SK-N-SH (cell line): ENCODE measurements around the gene CPTP. TPM values are rescaled to one million over a fixed set of nuclear protein-coding genes. Genes with fewer than 3 reads are reported as not detected.

Experiments
- CTCF ChIA-PET: fragments of 300-600, 350-600 bp; formaldehyde crosslinking; extraction: SDS; loops from one replicate; lab custom pipeline; 2021; lab: Yijun Ruan, JAX
- POLR2A ChIA-PET: fragments of 350-600 bp; sonication (Branson Sonifier 250); formaldehyde crosslinking; extraction: SDS; loops from one replicate; lab custom pipeline; 2020; ENCODE audit warnings: antibody characterized with exemption, inconsistent platforms; lab: Yijun Ruan, JAX
- DNase-seq: peaks from one replicate; pipeline ENCODE4 v3.0.0; 2012
- H2AFZ ChIP-seq: fragments of 200-600 bp; sonication (generic); 2 replicates; pipeline ENCODE4 v1.8.1; 2016; ENCODE audit warnings: antibody characterized with exemption, mild to moderate bottlenecking, low read depth
- H3F3A ChIP-seq: fragments of 200-600 bp; sonication (generic); replicated peaks from 2 replicates; pipeline ENCODE3; 2016; ENCODE audit warnings: antibody characterized with exemption, mild to moderate bottlenecking; ENCODE audit not compliant: insufficient read depth
- H3K27ac ChIP-seq, 2 experiments: fragments of 200-500 bp in 1 of 2; fragments of 200-600 bp in 1 of 2; sonication (Bioruptor generic) in 1 of 2; sonication (generic), shearing (Covaris generic) in 1 of 2; 2 replicates each; pipeline versions ENCODE4 v1.5.1 to v1.6.1; 2014 to 2016; ENCODE audit warnings: low read depth in 2 of 2, inconsistent platforms in 1 of 2, low read length in 1 of 2, mild to moderate bottlenecking in 1 of 2, mixed read lengths in 1 of 2
- H3K27me3 ChIP-seq: fragments of 200-600 bp; sonication (generic), shearing (Covaris generic); 2 replicates; pipeline ENCODE4 v1.6.1; 2016; ENCODE audit warnings: mixed run types; ENCODE audit not compliant: insufficient read depth
- H3K36me3 ChIP-seq, 2 experiments: fragments of 200-500 bp in 1 of 2; fragments of 200-600 bp in 1 of 2; sonication (Bioruptor generic) in 1 of 2; sonication (generic) in 1 of 2; replicated peaks in 1 of 2; 2 replicates each; pipeline versions ENCODE3 to v1.5.1; 2014 to 2016; ENCODE audit warnings: low read length in 1 of 2, mild to moderate bottlenecking in 1 of 2; ENCODE audit not compliant: insufficient read depth in 2 of 2, control insufficient read depth in 1 of 2
- H3K4me1 ChIP-seq, 2 experiments: fragments of 200-500 bp in 1 of 2; fragments of 200-600 bp in 1 of 2; sonication (Bioruptor generic) in 1 of 2; sonication (generic), shearing (Covaris generic) in 1 of 2; 2 replicates each; pipeline versions ENCODE4 v1.5.1 to v1.6.1; 2014 to 2016; ENCODE audit warnings: low read depth in 1 of 2, low read length in 1 of 2, mixed run types in 1 of 2; ENCODE audit not compliant: insufficient read depth in 2 of 2, control insufficient read depth in 1 of 2
- H3K4me2 ChIP-seq: fragments of 200-600 bp; sonication (generic), shearing (Covaris generic); 2 replicates; pipeline ENCODE4 v1.6.1; 2017; ENCODE audit warnings: mixed run types
- H3K4me3 ChIP-seq, 2 experiments: fragments of 200-500 bp in 1 of 2; fragments of 200-600 bp in 1 of 2; sonication (Bioruptor generic) in 1 of 2; sonication (generic), shearing (Covaris generic) in 1 of 2; 2 replicates each; pipeline versions ENCODE4 v1.5.1 to v1.8.1; 2014 to 2016; ENCODE audit warnings: low read depth in 2 of 2, inconsistent platforms in 1 of 2, low read length in 1 of 2, mild to moderate bottlenecking in 1 of 2, mixed read lengths in 1 of 2, moderate library complexity in 1 of 2
- H3K79me2 ChIP-seq: fragments of 200-600 bp; sonication (generic); 2 replicates; pipeline ENCODE4 v1.8.1; 2017; ENCODE audit warnings: mild to moderate bottlenecking; ENCODE audit not compliant: insufficient read depth
- H3K9ac ChIP-seq: fragments of 200-600 bp; sonication (generic); 2 replicates; pipeline ENCODE4 v1.6.1; 2017; ENCODE audit warnings: mixed run types
- H3K9me2 ChIP-seq: fragments of 200-600 bp; sonication (generic); 2 replicates; pipeline ENCODE4 v1.6.1; 2017; ENCODE audit warnings: mixed run types
- H3K9me3 ChIP-seq: fragments of 200-600 bp; sonication (generic); 2 replicates; pipeline ENCODE4 v1.6.1; 2017; ENCODE audit warnings: mixed run types, mild to moderate bottlenecking, moderate library complexity
- H4K20me1 ChIP-seq: fragments of 200-600 bp; sonication (generic); 2 replicates; pipeline ENCODE4 v1.6.1; 2017; ENCODE audit warnings: mild to moderate bottlenecking, mixed run types; ENCODE audit not compliant: insufficient read depth
- CTCF ChIP-seq: fragments of 200-600 bp; sonication (generic); IDR thresholded peaks from 2 replicates; pipeline ENCODE4 v1.6.1; 2017; ENCODE audit warnings: antibody characterized with exemption, mild to moderate bottlenecking, moderate library complexity
- ELF1 ChIP-seq: IDR thresholded peaks from 2 replicates; pipeline ENCODE4 v1.4.0; 2012
- EZH2phosphoT487 ChIP-seq: fragments of 200-600 bp; sonication (generic); IDR thresholded peaks from 2 replicates; pipeline ENCODE4 v1.6.1; 2017; ENCODE audit warnings: low read depth, mixed run types, mild to moderate bottlenecking, antibody characterized with exemption, moderate library complexity, borderline replicate concordance
- FOXM1 ChIP-seq: IDR thresholded peaks from 2 replicates; pipeline ENCODE4 v1.4.0; 2012; ENCODE audit warnings: low read depth, mild to moderate bottlenecking
- IRF3 ChIP-seq: fragments of 150-350 bp; IDR thresholded peaks from 2 replicates; pipeline ENCODE4 v1.6.1; 2016; ENCODE audit warnings: mild to moderate bottlenecking, low read depth, low read length
- MEF2A ChIP-seq: IDR thresholded peaks from 2 replicates; pipeline ENCODE4 v1.4.0; 2012; ENCODE audit warnings: low read depth, borderline replicate concordance
- MXI1 ChIP-seq: IDR thresholded peaks from 2 replicates; pipeline ENCODE4 v1.6.1; 2012; ENCODE audit warnings: mild to moderate bottlenecking, low read depth, low read length, improper control_type of control experiment
- NRF1 ChIP-seq: IDR thresholded peaks from 2 replicates; pipeline ENCODE4 v1.6.1; 2012; ENCODE audit warnings: low read depth, mild to moderate bottlenecking, low read length
- POLR2AphosphoS5 ChIP-seq: IDR thresholded peaks from 2 replicates; pipeline ENCODE4 v1.6.1; 2012; ENCODE audit warnings: low read depth, low read length
- RAD21 ChIP-seq: IDR thresholded peaks from 2 replicates; pipeline ENCODE4 v1.6.1; 2012; ENCODE audit warnings: mild to moderate bottlenecking, low read length
- RFX5 ChIP-seq: IDR thresholded peaks from 2 replicates; pipeline ENCODE4 v1.6.1; 2012; ENCODE audit warnings: mild to moderate bottlenecking, improper control_type of control experiment, low read length
- SIN3A ChIP-seq: IDR thresholded peaks from 2 replicates; pipeline ENCODE4 v1.6.1; 2012; ENCODE audit warnings: low read depth, mild to moderate bottlenecking, low read length, moderate library complexity, borderline replicate concordance
- TCF12 ChIP-seq: IDR thresholded peaks from 2 replicates; pipeline ENCODE4 v1.4.0; 2012
- TEAD4 ChIP-seq: IDR thresholded peaks from 2 replicates; pipeline ENCODE4 v1.4.0; 2012; ENCODE audit warnings: mild to moderate bottlenecking, borderline replicate concordance; ENCODE audit not compliant: insufficient read depth
- YY1 ChIP-seq: IDR thresholded peaks from 2 replicates; pipeline ENCODE4 v1.4.0; 2012; ENCODE audit warnings: low read depth, mild to moderate bottlenecking
- WGBS: methylation state at CpG from one replicate; pipeline ENCODE4 v1.1.6; 2017; ENCODE audit warnings: low lambda C conversion rate; 5-methylcytosine and 5-hydroxymethylcytosine counted together
- polyA plus RNA-seq, 3 experiments: library from polyadenylated mRNA; depleted of rRNA; stranded (reverse); fragments of >200 nt; gene quantifications; 2 replicates each; pipeline ENCODE4 v1.2.3, GENCODE V29; 2012
- TF ChIP-seq, protein P1 (sequence below): IDR thresholded peaks from 2 replicates; pipeline ENCODE4 v1.4.0; 2012; ENCODE audit warnings: low read depth, borderline replicate concordance

Gene CPTP
- polyA plus RNA-seq, 1 of the 3 experiments (the other 2 are of a cell fraction): 13.4 TPM

- Histone ChIP-seq H3K9me3 (no peaks in the 10 kb centered on the region), H3K4me1 (peaks cover 20 to 52% of the 10 kb centered on the region in 2 experiments; a peak in 3 of 4 replicates), H3K4me3 (no peak within 1 kb of the TSS), H3K4me2 (peak within 1 kb of the TSS; percentile 70; the same call in 1 of the 2 replicates), H3K9me2 (no peaks in the 10 kb centered on the region), H3K27me3 (no peaks in the 10 kb centered on the region), H3K9ac (peak within 1 kb of the TSS; percentile 67; the same call in 1 of the 2 replicates), H3K27ac (peak within 1 kb of the TSS; percentile 88 to 98), H4K20me1 (no peaks in the 10 kb centered on the region), H3F3A (peaks cover 7% of the 10 kb centered on the region), H3K36me3 (no peaks in the 10 kb centered on the region), H2AFZ (0 out of 2 replicates have a peak within 1 kb of the TSS, but pooled peaks have one; percentile 41), H3K79me2 (no peaks in the 10 kb centered on the region)
- ChIA-PET CTCF (interaction anchor here (0.8 to 3.6 kb wide), 2 partner anchors 12 kb away, joined by 4 to 37 read pairs; no protein-coding TSS in a partner anchor), POLR2A (interaction anchor here (1.0 to 1.6 kb wide), 2 partner anchors 11 to 17 kb away, joined by 3 to 6 read pairs; partner anchors contain the start of gene AURKAIP1)
- no peak for DNase-seq
- WGBS: 86% methylated on average over 25 of the region's 29 CpGs
- TF ChIP-seq TCF12: no peak
- TF ChIP-seq MXI1: no peak
- no peak for TF ChIP-seq RAD21
- no peak for TF ChIP-seq MEF2A
- no peak for TF ChIP-seq YY1
- TF ChIP-seq NRF1: no peak
- TF ChIP-seq SIN3A: no peak
- no peak for TF ChIP-seq CTCF
- no peak for TF ChIP-seq POLR2AphosphoS5
- no peak for TF ChIP-seq IRF3
- no peak for TF ChIP-seq FOXM1
- no peak for TF ChIP-seq ELF1
- TF ChIP-seq, protein P1, sequence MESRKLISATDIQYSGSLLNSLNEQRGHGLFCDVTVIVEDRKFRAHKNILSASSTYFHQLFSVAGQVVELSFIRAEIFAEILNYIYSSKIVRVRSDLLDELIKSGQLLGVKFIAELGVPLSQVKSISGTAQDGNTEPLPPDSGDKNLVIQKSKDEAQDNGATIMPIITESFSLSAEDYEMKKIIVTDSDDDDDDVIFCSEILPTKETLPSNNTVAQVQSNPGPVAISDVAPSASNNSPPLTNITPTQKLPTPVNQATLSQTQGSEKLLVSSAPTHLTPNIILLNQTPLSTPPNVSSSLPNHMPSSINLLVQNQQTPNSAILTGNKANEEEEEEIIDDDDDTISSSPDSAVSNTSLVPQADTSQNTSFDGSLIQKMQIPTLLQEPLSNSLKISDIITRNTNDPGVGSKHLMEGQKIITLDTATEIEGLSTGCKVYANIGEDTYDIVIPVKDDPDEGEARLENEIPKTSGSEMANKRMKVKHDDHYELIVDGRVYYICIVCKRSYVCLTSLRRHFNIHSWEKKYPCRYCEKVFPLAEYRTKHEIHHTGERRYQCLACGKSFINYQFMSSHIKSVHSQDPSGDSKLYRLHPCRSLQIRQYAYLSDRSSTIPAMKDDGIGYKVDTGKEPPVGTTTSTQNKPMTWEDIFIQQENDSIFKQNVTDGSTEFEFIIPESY: no peak
- no peak for TF ChIP-seq EZH2phosphoT487
- no peak for TF ChIP-seq RFX5
- TF ChIP-seq TEAD4: no peak
Measured at GRCh38 chr1:1358433-1359271, 34.0 kb downstream of the CPTP start, which contains the start of gene MXRA8. TSS of gene MXRA8 (minus strand) at chr1:1358555. CDS start at chr1:1358504, 51 bp downstream.
